Measurements from ENCODE around the gene ZBED5.

The ZBED5 gene

GRCh38 chr11:10828402-10828801, 29.5 kb downstream of the ZBED5 start:
- TF ChIP-seq GATA3 (IDR thresholded peaks at IDR 0.05; ENCODE audit: low read depth, low read length) (no peak), GATA2 (IDR thresholded peaks at IDR 0.05; ENCODE audit: low read depth, low read length) (no peak)

- TF ChIP-seq GATA3 (IDR thresholded peaks at IDR 0.05; ENCODE audit: low read depth, low read length) (no peak), GATA2 (IDR thresholded peaks at IDR 0.05; ENCODE audit: low read depth, low read length) (no peak)
These were observed 33.0 kb downstream of the ZBED5 start for GRCh38 chr11:10824888-10825287.

GRCh38 chr11:10823152-10823579, 34.7 kb downstream of the ZBED5 start:
- TF ChIP-seq GATA2 (IDR thresholded peaks at IDR 0.05; ENCODE audit: low read depth, low read length) (no peak), GATA3 (IDR thresholded peaks at IDR 0.05; ENCODE audit: low read depth, low read length) (no peak)

DNA sequence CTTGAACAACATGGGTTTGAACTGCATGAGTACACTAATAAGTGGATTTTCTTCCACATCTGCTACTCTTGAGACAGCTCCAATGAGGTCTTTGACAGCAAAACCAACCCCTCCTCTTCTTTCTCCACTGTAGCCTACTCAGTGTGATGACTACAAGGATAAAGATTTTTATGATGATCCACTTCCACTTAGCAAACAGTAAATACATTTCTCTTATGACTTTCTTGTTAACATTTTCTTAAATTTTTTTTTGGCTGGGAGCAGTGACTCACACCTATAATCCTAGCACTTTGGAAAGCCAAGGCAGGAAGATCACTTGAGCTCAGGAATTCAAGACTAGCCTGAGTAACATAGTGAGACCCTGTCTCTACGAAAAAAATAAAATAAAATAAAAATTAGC, 39.3 kb downstream of the ZBED5 start:
- TF ChIP-seq GATA2 (IDR thresholded peaks at IDR 0.05; ENCODE audit: low read depth, low read length) (no peak), GATA3 (IDR thresholded peaks at IDR 0.05; ENCODE audit: low read depth, low read length) (no peak)

GRCh38 chr11:10813945-10814344, 43.9 kb downstream of the ZBED5 start:
- TF ChIP-seq GATA2 (IDR thresholded peaks at IDR 0.05; ENCODE audit: low read depth, low read length) (no peak), GATA3 (IDR thresholded peaks at IDR 0.05; ENCODE audit: low read depth, low read length) (no peak)

DNA sequence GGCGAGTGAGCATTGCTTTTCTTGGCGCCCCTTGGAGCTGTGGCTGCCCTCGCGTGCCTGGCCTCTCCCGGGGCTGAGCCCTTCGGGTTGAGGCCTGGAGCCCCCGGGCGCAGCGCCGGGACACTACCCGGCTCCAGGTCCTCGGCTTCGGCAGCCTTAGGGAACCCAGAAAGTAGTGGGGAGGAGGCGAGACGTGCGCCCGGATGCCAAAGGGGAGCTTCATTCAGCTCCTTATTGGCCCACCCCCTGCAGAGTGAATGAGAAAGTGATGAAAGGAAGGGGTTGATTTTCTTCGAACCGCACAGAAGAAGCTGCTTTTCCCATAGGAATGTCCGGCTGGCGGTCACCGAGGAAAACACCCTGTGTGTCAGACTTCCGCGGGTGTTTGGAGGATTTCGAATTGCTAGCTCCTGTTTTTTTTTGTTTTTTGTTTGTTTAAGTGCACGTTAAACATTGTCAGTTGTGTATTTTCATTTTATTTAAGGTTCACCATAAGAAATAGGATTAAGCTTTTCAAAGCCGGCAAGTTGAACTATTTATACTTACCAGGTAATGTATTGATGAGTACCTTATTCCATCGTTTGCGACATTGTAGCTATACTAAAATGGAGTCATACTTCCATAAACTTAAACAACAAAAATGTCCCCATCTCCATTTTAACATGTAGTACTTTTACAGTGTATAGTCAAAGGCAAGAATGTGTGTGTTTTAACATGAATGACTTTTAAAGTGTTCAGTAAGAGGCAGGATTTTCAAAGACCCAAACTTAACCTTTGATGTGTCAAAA, 48.3 kb downstream of the ZBED5 start:
- no peak for TF ChIP-seq GATA3 (IDR thresholded peaks at IDR 0.05; ENCODE audit: low read depth, low read length)
- TF ChIP-seq GATA2 (IDR thresholded peaks at IDR 0.05; ENCODE audit: low read depth, low read length): 0 out of 2 replicates have a peak, but pooled peaks have one; percentile 0

DNA sequence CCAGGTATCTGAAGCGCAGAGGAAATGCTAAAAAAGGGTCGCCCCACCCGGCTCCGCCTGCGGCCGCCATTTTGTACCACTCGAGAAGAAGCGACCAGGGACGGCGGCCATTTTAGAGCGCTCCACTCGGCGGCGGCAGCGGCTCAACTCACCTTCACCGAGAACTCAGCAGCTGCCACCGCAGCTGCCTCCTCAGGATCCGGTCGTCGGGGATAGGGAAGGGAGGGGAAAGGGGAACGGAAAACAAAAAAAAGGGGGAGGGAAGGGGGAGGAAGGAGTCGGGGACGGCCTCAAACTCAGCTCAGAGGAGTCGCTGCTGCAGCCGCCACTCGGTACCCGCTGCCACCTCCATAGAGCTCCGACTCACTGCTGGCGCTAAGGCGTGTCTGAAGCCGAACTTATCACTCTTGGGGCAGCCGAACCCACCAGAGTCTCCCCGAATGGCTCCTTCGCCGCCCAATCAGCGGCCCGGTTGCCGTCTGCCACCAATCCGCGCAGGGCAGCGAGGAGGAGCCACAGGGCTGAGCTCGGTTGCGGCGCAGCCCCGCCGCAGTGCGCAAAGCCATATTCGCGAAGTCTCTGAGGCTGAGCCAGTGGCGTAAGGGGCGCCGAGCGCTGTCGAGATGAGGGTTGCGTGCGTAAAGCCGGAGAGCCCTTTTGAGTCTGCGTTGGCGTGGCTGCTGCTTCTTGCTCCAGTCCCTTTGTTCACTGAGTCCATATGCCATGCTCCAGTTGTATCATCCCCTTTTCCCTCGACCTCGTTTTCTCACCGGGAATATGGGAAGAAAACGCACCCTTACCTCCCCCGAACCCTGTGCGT, 49.1 kb downstream of the ZBED5 start, which contains the start of gene EIF4G2:
EIF4G2 (minus strand) TSS at position 374 of the 820 bp plus-strand sequence.
- no peak for TF ChIP-seq GATA3 (IDR thresholded peaks at IDR 0.05; ENCODE audit: low read depth, low read length)
- TF ChIP-seq GATA2 (IDR thresholded peaks at IDR 0.05; ENCODE audit: low read depth, low read length): 0 out of 2 replicates have a peak, but pooled peaks have one; percentile 12

DNA sequence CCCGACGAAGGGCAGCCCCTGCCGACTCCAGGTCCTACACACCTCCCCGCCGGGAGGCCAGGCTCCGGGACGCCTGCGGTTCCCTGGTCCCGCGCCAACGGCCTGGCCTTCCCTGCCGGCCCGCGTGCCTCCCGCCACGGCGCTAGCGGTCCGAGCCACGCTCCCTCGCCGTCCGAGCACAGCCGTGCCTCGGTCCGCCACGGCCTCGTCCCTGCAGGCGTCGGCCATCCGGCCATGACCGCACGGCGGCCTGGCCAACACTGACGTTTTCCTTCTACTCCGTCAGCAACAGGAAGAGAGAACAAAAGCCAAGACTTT, 49.7 kb downstream of the ZBED5 start:
- TF ChIP-seq GATA3 (IDR thresholded peaks at IDR 0.05; ENCODE audit: low read depth, low read length): no peak
- TF ChIP-seq GATA2 (IDR thresholded peaks at IDR 0.05; ENCODE audit: low read depth, low read length): no peak

- TF ChIP-seq GATA2 (IDR thresholded peaks at IDR 0.05; ENCODE audit: low read depth, low read length) (no peak), GATA3 (IDR thresholded peaks at IDR 0.05; ENCODE audit: low read depth, low read length) (no peak)
These were observed 50.2 kb downstream of the ZBED5 start for GRCh38 chr11:10807493-10808234.

GRCh38 chr11:10806206-10806605, 51.6 kb downstream of the ZBED5 start:
- TF ChIP-seq GATA3 (IDR thresholded peaks at IDR 0.05; ENCODE audit: low read depth, low read length): no peak
- TF ChIP-seq GATA2 (IDR thresholded peaks at IDR 0.05; ENCODE audit: low read depth, low read length): no peak

DNA sequence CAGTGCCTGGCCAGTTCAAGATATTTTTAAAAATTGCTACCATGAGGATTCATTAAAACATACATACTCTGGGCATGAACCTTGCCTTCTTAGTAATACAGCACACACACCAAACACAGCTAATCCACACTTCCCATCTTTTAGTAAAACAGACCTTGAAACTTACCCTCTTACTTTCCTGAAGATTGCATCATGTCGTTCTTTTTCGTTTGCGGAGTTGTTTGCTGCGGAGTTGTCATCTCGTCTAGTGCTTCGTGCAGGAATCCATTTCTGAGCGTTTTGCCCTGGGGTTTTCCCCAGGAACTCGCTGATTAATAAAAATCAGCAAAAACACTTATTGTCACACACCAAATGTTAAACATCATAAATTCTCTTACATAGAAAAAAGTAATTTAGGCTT, 52.1 kb downstream of the ZBED5 start:
- TF ChIP-seq GATA3 (IDR thresholded peaks at IDR 0.05; ENCODE audit: low read depth, low read length): no peak
- TF ChIP-seq GATA2 (IDR thresholded peaks at IDR 0.05; ENCODE audit: low read depth, low read length): no peak

DNA sequence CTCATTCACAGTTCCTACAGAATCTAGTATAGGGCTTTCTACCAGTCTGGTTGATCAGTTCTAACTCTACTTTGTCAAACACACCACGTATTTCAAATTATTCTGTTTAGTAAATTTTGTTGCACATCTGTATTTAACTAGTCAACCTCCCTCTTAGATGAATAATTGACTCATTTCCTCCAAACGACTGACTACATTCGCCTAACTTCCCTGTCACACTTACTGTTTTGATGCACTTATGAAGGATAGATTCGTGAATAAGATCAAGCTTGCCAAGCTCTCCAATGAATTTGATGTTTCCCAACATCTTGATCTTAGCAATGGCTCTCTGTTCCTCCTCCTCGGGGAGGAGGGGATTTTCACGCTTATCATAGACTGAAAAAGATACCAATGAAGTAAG, 54.2 kb downstream of the ZBED5 start:
- no peak for TF ChIP-seq GATA3 (IDR thresholded peaks at IDR 0.05; ENCODE audit: low read depth, low read length)
- TF ChIP-seq GATA2 (IDR thresholded peaks at IDR 0.05; ENCODE audit: low read depth, low read length): no peak
